NCI-H460 (cell line): ENCODE data around the gene NAXE. TPM values are rescaled to one million over a fixed set of nuclear protein-coding genes. Genes with fewer than 3 reads are reported as not detected.
"Not testable (repeated sequence)": the region's sequence is repeated elsewhere in the genome, so short reads cannot be mapped to it uniquely, and the experiment has no call there.

Experiments used
- DNase-seq: peaks from one replicate; pipeline ENCODE4 v3.0.0-alpha.2; 2016; ENCODE audit warnings: low read depth; ENCODE audit errors: extremely low read depth
- total RNA-seq: library from RNA; depleted of rRNA; stranded (reverse); fragments of >200 nt; shearing (Covaris generic); gene quantifications from 2 replicates; pipeline ENCODE4 v1.2.3, GENCODE V29; 2014

The NAXE gene
- total RNA-seq, 1 experiment from 2014 or later = 235 TPM

DNA sequence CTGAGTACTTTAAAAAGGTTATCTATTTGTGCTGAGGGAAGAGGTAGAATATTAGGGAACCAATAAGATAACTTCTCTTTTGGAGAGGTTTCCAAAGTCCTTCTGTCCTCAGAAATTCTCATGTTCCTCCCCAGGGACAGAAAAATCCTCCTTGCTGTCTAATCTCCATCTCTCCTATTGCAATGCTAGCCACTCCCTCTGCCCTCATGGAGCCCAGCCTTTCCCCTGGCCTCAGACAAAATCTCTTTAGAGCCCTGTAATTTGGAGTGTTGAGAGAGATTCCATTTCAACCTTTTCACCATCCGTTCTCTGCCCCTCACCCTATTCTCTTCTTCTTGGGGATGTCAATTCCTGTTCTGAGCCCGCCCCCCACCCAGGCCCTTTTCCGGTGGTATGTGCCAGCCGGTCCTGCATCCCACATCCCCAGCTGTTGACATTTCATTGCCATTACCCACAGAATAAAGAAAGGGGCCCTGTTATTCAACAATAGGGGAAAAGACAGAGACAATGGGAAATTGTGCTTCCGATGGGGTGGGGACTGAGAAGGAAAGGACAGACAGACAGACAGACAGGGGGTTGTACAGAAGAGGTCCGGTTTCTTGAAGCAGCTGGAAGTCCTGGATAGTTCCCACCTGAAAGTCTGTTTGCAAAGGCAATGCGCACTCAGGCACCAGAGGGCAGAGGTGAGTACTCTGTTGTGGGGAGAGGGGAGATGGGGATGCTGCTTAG, 27.4 kb downstream of the NAXE start, which contains the start of gene HAPLN2:
Gene HAPLN2, plus strand, starts transcription at position 563 of the 729 bp plus-strand sequence. CDS start 4,076 bp downstream, outside the sequence.
- DNase-seq = peak; percentile 51

DNA sequence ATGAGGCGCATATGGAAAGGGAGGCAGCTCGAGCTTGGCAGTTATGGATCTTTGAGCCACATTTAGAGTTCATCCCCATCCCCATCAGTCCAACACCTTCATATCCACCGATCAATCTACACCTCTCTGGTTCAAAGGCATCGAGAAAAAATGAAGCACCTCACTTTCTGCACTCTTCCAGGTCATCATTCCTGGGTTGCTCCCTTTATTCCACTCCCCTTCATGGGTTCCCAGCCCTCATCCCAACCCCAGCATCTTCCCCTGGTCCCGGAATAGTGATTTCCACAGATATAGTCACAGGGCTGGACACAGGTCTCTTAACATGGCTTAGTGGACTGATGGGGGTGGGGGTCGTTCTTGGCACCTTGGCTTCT, 28.0 kb downstream of the NAXE start:
- no peak for DNase-seq

DNA sequence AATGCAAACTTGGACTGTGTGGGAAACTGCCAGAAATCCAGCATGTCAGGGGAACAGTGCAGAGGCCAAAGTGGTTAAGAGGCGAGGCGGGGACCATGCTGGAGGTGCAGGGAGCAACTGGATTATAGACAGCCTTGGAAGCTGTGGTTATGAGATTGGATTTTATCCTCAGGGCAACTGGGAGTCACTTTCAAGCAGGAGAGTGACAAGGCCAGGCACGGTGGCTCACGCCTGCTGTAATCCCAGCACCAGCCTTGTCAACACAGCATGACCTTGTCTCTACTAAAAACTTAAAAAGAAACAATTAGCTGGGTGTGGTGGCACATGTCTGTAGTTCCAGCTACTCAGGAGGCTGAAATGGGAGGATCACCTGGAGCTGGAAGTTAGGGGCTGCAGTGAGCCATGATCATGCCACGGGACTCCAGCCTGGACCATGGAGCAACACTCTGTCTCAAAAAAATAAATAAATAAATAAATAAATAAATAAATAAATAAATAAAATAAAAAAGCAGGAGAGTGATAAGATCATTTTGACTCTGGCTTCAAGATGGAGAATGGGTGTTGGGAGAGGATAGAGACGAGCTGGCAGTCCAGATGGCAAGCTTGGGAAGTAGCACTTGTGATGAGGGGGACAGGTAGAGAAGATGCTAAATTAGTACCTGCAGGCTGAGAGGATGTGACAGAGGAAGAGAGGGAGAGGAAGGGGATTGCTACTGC, 31.2 kb downstream of the NAXE start:
- no peak for DNase-seq

GRCh38 chr1:156623946-156624813, 32.6 kb downstream of the NAXE start:
- peak; percentile 71 for DNase-seq

- no peak for DNase-seq
Measured at GRCh38 chr1:156624814-156625435, 33.3 kb downstream of the NAXE start.

- DNase-seq = peak; percentile 60
Measured at GRCh38 chr1:156625436-156626078, 34.0 kb downstream of the NAXE start.

- DNase-seq = no peak
Measured at GRCh38 chr1:156626079-156626438, 34.5 kb downstream of the NAXE start.

GRCh38 chr1:156627313-156627880, 35.8 kb downstream of the NAXE start:
- peak; percentile 75 for DNase-seq

- DNase-seq = no peak
Measured at GRCh38 chr1:156629823-156630449, 38.4 kb downstream of the NAXE start.

DNA sequence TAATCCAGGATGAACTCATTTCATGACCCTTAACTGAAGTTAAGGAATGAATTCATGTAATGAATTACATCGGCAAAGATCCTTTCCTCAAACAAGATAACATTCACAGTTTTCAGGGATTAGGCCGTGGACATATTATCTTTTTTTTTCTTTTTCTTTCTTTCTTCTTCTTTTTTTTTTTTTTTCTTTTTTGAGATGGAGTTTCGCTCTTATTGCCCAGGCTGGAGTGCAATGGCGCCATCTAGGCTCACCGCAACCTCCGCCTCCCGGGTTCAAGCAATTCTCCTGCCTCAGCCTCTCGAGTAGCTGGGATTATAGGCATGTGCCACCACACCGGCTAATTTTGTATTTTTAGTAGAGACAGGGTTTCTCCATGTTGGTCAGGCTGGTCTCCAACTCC, 39.6 kb downstream of the NAXE start:
- DNase-seq = not testable (repeated sequence)

DNA sequence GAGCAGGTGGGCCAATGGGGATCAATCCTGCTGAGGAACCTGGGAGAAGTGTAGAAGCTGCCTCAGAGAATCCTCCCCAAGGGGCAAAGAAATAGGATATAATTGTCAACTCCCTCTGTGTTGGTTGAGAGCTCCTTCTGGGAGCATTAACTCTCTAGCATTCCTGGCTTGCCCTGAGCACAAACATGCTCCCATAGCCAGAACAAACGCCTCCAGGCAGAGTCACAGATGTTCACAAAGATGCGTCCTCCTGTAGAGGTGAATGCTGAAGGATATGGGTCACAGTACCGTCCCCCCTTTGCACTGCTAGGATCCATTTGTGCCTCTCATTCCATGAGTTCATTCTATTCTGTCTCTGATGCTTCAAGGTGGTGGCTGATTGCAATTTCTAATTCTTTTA, 40.8 kb downstream of the NAXE start:
- DNase-seq = no peak

GRCh38 chr1:156638189-156638985, 46.8 kb downstream of the NAXE start:
- no peak for DNase-seq

DNA sequence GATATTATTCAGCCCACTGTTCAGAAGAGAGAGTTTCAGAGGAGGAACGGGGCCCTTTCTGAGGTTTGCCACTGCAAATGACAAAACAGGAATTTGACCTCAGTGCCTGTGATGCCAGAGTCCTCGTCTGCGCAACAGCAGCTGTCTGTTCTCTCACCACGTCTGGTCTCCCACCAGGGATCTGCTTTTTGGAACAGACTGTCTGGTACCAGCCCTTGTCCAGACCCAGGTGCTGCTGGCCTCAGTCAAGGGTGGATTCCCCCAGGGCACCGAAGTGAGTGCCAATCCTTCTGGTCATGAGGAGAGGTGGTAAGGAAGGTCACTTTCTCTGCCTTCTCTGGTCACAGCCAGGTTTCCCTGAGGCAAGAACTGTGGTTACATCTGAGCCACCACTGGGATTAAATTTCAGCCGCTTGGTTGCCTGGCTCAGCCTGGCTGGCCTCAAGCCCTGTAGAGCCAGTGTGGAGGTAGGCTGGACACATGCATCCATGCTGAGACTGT, 48.1 kb downstream of the NAXE start:
- no peak for DNase-seq

- no peak for DNase-seq
Measured at GRCh38 chr1:156640842-156641706, 49.5 kb downstream of the NAXE start.

DNA sequence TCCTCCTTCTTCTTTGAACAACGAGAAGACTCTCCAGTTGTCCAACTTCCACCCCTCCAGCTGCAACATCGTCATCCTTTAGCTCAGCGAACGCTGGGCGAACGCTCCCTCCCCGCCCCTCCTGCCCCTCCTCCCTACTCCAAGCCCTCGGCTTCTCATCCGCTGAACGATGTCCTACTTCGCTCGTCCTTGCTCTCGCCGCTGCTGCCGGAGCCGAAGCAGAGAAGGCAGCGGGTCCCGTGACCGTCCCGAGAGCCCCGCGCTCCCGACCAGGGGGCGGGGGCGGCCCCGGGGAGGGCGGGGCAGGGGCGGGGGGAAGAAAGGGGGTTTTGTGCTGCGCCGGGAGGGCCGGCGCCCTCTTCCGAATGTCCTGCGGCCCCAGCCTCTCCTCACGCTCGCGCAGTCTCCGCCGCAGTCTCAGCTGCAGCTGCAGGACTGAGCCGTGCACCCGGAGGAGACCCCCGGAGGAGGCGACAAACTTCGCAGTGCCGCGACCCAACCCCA, 50.2 kb downstream of the NAXE start, which contains the start of gene BCAN:
Gene BCAN, plus strand, starts transcription at position 357 of the 504 bp plus-strand sequence. CDS start 3,938 bp downstream, outside the sequence.
- no peak for DNase-seq

DNA sequence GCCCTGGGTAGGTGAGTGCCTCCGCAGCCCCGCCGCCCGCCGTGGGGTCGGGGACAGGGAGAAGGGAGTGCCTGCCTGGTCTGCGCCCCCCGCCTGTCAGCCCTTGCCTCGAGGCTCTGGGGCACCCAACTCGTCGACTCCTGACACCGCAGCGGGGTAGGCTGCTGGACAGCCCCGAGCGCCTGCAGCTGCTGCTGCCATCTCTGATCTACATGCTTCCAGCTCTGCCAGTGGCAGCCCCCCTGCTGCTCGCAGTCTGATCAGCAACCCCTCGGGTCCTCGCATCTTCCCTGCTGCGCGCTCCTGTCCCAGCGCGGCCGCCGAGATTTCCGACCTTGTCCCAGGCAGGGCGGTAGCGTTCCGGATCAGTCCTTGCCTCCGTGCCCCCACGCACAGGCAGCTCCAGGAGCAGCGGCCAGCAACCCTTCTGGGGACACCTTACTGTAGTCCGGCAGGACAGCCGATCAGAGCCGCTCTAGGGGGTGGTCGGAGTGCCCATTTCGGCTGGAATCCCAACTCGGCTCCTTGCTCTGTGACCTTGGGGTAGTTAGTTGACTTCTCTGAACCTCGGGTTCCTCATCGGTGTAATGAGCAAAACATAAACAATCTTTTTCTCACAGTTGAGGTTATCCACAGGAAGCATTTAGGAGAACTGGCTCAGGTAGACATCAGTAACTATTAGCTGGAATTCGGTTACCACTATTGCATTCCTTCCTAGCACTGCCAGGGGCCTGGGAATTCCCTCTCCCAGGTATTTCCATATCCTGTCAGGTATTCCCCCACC, 50.9 kb downstream of the NAXE start:
- no peak for DNase-seq
